Calu3 (cell line): ENCODE results near the gene NTM. TPM values are rescaled to one million over a fixed set of nuclear protein-coding genes. Genes with fewer than 3 reads are reported as not detected.
"Not testable (repeated sequence)": the region's sequence is repeated elsewhere in the genome, so short reads cannot be mapped to it uniquely, and the experiment has no call there.

Experiments
- BruUV-seq: library from RNA; stranded (reverse); fragments of 400-500 nt; replicated peaks from 2 replicates; lab custom pipeline; 2021; lab: Mats Ljungman, UMichigan
- CTCF ChIA-PET: fragments of 300-600 bp; sonication (Branson Sonifier 250); formaldehyde crosslinking; loops from one replicate; lab custom pipeline; 2022; ENCODE audit warnings: antibody characterized with exemption; lab: Charles Lee
- DNase-seq: peaks from one replicate; pipeline ENCODE4 v3.0.0; 2022
- H3K27ac Mint-ChIP-seq: one replicate; pipeline ENCODE4 v1.8.0; 2022; ENCODE audit warnings: mixed read lengths; ENCODE audit not compliant: unreplicated experiment
- H3K27me3 Mint-ChIP-seq: one replicate; pipeline ENCODE4 v1.8.0; 2022; ENCODE audit warnings: mixed read lengths; ENCODE audit not compliant: unreplicated experiment
- H3K36me3 Mint-ChIP-seq: one replicate; pipeline ENCODE4 v1.8.0; 2022; ENCODE audit warnings: mild to moderate bottlenecking, moderate library complexity, mixed read lengths; ENCODE audit not compliant: insufficient read depth, unreplicated experiment
- H3K4me1 Mint-ChIP-seq: one replicate; pipeline ENCODE4 v1.8.0; 2022; ENCODE audit warnings: mild to moderate bottlenecking, low read depth, mixed read lengths; ENCODE audit not compliant: unreplicated experiment
- H3K4me3 Mint-ChIP-seq: one replicate; pipeline ENCODE4 v1.8.0; 2022; ENCODE audit warnings: mild to moderate bottlenecking, low read depth, moderate library complexity, mixed read lengths; ENCODE audit not compliant: unreplicated experiment
- H3K9me3 Mint-ChIP-seq: one replicate; pipeline ENCODE4 v1.8.0; 2022; ENCODE audit warnings: low read depth, mixed read lengths; ENCODE audit not compliant: unreplicated experiment
- intact Hi-C: fragments of 100-400 bp; cut with micrococcal nuclease; formaldehyde crosslinking; loops from one replicate; pipeline ENCODE4 v1.10.0; 2022; ENCODE audit not compliant: unreplicated experiment
- total RNA-seq: library from RNA; stranded (reverse); gene quantifications from 2 replicates; pipeline ENCODE4 v1.2.3, GENCODE V29; 2022
- TF ChIP-seq, protein P1 (sequence below): fragments of 200-600 bp; IDR thresholded peaks from one replicate; pipeline ENCODE4 v1.8.0; 2022; ENCODE audit warnings: antibody characterized with exemption; ENCODE audit not compliant: unreplicated experiment

Gene NTM
- total RNA-seq, 1 experiment from 2014 or later, result not detected

- TF ChIP-seq, protein P1, sequence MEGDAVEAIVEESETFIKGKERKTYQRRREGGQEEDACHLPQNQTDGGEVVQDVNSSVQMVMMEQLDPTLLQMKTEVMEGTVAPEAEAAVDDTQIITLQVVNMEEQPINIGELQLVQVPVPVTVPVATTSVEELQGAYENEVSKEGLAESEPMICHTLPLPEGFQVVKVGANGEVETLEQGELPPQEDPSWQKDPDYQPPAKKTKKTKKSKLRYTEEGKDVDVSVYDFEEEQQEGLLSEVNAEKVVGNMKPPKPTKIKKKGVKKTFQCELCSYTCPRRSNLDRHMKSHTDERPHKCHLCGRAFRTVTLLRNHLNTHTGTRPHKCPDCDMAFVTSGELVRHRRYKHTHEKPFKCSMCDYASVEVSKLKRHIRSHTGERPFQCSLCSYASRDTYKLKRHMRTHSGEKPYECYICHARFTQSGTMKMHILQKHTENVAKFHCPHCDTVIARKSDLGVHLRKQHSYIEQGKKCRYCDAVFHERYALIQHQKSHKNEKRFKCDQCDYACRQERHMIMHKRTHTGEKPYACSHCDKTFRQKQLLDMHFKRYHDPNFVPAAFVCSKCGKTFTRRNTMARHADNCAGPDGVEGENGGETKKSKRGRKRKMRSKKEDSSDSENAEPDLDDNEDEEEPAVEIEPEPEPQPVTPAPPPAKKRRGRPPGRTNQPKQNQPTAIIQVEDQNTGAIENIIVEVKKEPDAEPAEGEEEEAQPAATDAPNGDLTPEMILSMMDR, result no peak
- H3K4me1 Mint-ChIP-seq, result no peaks in the 10 kb centered on the region
- intact Hi-C loops, result no loop called here
- H3K9me3 Mint-ChIP-seq, result peaks cover 6% of the 10 kb centered on the region
- CTCF ChIA-PET, result no interaction called here
- BruUV-seq, result no TSS peak
- DNase-seq, result no peak
- no peaks in the 10 kb centered on the region for H3K36me3 Mint-ChIP-seq
- no peak overlapping the region for H3K27ac Mint-ChIP-seq
- H3K4me3 Mint-ChIP-seq, result no peak overlapping the region
- no peaks in the 10 kb centered on the region for H3K27me3 Mint-ChIP-seq
These were observed 50.8 kb downstream of the NTM start for GRCh38 chr11:131421066-131421855.

DNA sequence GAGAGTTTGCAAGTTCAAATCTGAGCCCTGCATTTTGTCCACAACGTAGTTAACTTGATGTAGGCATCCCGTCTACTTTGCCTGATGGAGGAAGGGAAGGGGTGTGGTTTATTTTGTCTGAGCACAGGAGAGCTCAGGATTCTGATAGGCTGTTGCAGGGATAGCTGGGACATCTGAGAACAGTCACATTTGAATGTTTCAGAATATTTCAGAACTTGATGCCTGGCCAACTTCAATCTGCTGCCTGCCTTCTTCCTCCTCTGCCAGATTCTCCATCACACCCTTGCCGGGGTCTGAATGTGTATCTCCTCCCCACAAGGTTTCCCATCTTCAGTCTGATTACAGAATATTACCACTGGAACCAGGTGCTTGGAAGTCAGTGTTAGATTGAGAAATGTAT is 51.6 kb downstream of the NTM start:
- Mint-ChIP-seq H3K36me3 (no peaks in the 10 kb centered on the region), H3K4me1 (no peaks in the 10 kb centered on the region), H3K9me3 (peaks cover 6% of the 10 kb centered on the region), H3K4me3 (no peak overlapping the region), H3K27me3 (no peaks in the 10 kb centered on the region), H3K27ac (no peak overlapping the region)
- CTCF ChIA-PET, result no interaction called here
- DNase-seq, result no peak
- intact Hi-C loops, result no loop called here
- no TSS peak for BruUV-seq
- TF ChIP-seq, protein P1, result no peak

- TF ChIP-seq, protein P1, result no peak
- H3K9me3 Mint-ChIP-seq, result peaks cover 6% of the 10 kb centered on the region
- no peak overlapping the region for H3K4me3 Mint-ChIP-seq
- intact Hi-C loops, result no loop called here
- no peaks in the 10 kb centered on the region for H3K27me3 Mint-ChIP-seq
- no peak overlapping the region for H3K27ac Mint-ChIP-seq
- no TSS peak for BruUV-seq
- H3K36me3 Mint-ChIP-seq, result no peaks in the 10 kb centered on the region
- no peaks in the 10 kb centered on the region for H3K4me1 Mint-ChIP-seq
- CTCF ChIA-PET, result no interaction called here
- DNase-seq, result no peak
These were observed 52.1 kb downstream of the NTM start for GRCh38 chr11:131422496-131422895.

GRCh38 chr11:131423688-131424087 is 53.3 kb downstream of the NTM start:
- Mint-ChIP-seq H3K36me3 (no peaks in the 10 kb centered on the region), H3K27ac (no peak overlapping the region), H3K4me1 (no peaks in the 10 kb centered on the region), H3K4me3 (no peak overlapping the region), H3K9me3 (peaks cover 11% of the 10 kb centered on the region), H3K27me3 (no peaks in the 10 kb centered on the region)
- intact Hi-C loops, result no loop called here
- no TSS peak for BruUV-seq
- CTCF ChIA-PET, result no interaction called here
- DNase-seq, result no peak
- TF ChIP-seq, protein P1, result no peak

DNA sequence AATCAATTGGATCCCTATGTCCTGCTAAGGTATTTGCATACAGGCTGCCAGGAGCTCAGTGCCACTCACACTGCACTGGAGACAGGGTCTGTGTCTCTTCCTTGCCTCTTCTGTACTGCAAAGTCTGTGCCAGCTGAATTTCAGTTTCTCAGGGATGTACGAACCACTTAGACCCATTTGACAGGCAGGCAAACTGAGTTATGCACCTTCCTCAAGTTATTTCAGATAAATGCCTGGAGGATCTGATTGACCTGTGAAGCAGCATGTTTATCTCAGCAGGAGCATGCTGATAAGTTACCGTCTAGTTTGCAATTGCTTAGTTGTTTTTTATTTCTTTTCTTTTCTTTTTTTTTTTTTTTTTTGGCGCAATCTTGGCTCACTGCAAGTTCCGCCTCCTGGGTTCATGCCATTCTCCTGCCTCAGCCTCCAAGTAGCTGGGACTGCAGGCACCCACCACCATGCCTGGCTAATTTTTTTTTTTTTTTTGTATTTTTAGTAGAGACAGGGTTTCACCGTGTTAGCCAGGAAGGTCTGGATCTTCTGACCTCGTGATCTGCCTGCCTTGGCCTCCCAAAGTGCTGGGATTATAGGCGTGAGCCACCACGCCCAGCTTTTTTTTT is 54.0 kb downstream of the NTM start:
- H3K4me3 Mint-ChIP-seq, H3K36me3 Mint-ChIP-seq, CTCF ChIA-PET, H3K27me3 Mint-ChIP-seq, H3K27ac Mint-ChIP-seq, H3K4me1 Mint-ChIP-seq, BruUV-seq, H3K9me3 Mint-ChIP-seq, DNase-seq, intact Hi-C loops: not testable (repeated sequence)
